GM19239 (cell line): Measurements from ENCODE around the gene TMPRSS5.
"Not testable (repeated sequence)": the region's sequence is repeated elsewhere in the genome, so short reads cannot be mapped to it uniquely, and the experiment has no call there.

Source experiments
- DNase-seq: peaks from one replicate; pipeline ENCODE4 v3.0.0; 2011; ENCODE audit warnings: low spot score; ENCODE audit not compliant: insufficient read length
- FAIRE-seq: peaks from 2 replicates; lab custom pipeline; 2011; peaks lifted over from hg19 to GRCh38; lab: Jason Lieb, UNC

Gene TMPRSS5

DNA sequence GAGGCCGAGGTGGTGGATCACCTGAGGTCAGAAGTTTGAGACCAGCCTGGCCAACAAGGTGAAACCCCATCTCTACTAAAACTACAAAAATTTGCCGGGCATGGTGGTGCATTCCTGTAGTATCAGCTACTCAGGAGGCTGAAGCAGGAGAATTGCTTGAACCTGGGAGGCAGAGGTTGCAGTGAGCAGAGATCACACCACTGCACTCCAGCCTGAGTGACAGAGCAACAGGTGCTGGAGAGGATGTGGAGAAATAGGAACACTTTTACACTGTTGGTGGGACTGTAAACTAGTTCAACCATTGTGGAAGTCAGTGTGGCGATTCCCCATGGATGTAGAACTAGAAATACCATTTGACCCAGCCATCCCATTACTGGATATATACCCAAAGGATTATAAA, 34.2 kb downstream of the TMPRSS5 start:
- not testable (repeated sequence) for DNase-seq, FAIRE-seq

DNA sequence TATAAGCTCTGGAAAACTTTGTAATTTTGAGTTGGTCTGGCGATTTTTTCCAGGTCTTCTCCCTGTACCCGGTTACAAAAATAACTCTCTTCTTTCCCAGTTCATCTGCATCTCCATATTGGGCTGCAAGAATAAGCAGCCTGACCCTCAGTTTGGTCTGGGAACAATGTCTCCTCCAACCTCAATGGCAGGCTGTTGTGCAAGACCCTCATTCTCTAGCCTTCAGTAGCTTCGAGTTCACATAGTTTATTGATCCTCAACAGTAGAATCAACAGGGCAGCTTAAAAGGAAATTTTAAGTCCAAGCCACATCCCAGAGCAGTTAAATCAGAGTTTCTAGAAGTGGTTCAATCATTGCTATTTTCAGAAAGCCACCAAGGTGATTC, 35.3 kb downstream of the TMPRSS5 start:
- no peak for FAIRE-seq

DNA sequence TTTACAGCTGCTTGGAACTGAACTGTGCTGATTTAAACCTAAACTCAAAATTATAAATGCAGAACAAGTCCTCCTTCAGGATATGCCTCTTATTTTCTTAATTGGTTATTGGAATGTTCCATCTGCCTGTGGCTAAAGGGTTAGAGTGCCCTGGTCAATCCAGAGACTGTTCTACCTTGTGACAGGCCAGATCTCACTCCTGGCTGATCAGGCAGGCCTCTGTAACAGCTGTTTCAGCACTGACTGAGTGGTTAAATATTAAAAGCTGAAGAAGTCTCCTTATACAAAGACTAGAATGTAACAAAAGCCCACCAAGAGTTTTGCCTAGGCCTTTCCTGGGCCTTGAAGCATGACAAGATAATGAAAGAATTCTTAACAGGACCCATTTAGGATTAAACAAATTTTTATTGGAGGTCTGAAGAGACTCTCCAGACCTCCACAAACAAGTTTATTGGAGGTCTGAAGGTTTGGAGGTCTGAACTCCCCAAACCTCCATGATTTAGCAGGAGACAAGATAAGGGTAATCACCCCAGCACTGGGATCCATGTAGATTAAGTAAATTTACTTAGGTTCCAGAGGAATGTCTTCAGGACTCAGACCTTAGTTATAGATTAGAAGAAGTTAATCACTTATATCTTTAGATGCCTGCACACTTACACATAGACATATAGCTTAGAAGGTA, 35.8 kb downstream of the TMPRSS5 start:
- DNase-seq (no peak), FAIRE-seq (no peak)

More for the DNA sequence above, 35.3 kb downstream of the TMPRSS5 start:
- DNase-seq, result no peak

DNA sequence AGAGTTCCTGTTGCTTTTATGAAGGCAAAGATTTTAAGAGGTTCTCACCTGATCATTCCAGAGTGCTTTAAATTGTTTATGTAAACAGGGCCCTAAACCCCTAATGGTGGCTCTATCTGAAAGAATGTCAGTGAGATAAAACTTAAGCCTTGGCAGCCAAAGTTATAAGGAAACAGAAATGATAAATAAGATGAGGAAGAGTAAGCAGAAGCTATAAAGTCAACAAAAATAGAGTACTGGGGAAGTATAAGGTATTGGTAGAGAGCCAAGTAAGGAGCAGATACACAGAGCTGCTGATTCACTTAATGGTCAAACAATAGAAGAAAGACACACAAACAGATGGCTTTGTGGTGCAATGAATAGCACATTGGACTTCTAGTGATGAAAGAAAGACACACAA, 37.9 kb downstream of the TMPRSS5 start:
- DNase-seq, result no peak
- FAIRE-seq, result no peak

DNA sequence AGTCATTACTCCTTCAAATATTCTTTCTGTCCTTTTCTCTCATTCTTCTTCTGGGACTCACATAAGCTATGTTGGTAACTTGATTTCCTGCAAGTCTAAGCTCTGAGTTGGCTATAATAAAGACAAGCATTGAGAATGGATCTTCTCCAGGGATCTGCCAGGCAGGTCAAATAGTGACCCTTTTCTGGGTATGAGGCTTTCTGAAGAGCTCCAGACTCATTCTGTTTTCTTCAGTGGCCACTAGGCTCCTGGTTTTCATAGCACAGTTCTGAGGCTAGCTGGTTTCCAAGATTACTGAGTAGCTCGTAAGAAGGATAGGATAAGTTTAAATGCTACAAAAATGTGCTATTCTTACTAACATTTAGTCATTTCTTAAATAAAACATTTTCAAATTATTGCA, 38.3 kb downstream of the TMPRSS5 start:
- no peak for FAIRE-seq
- no peak for DNase-seq

DNA sequence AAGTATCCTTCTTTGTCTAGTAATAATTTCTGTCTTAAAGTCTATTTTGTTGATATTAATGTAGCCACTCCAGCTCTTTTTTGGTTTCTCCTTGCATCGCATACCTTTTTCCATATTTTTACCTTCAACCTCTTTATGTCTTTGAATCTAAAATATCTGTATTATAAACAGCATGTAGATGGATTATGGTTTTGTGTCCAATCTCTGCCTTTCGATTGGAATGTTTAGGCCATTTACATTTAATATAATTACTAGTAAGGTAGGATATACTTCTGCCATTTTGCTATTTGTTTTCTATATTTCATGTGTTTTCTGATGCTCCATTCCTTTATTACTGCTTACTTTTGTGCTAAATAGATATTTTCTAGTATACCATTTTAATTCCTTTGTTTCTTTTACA, 39.5 kb downstream of the TMPRSS5 start:
- FAIRE-seq, result no peak
- DNase-seq, result no peak

DNA sequence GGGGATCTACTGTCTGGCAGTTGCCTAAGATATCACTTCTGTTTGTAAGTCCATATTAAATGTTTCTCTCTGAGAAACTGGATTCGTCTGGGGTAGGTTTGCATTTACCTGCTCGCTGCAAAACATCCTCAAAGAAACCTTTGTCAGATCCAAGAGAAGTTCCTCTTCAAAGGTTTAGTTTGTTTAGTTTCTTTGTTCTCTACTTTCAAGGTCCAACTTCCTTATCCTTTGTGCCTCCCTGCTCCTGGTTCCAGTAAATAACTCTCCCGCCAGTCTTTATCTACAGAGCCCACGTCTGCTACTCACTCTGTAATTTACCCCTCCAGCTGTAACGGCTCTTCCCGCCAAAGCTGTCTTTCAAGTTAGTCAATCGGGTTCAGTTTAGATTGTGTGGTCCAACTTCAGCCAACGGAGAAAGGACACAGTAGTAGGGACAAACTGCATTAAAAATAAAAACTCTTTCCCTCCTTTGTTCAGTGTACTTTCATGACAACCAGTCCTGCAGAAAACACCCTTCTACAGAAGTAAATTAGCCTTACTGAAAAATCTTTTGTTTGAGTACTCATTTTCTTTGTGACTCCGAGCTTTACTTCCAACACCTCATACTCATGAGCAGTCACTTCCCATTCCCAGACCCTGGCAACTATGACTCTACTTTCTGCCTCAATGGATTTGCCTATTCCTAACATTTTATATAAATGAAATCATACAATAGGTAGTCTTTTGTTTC, 41.0 kb downstream of the TMPRSS5 start:
- no peak for DNase-seq
- no peak for FAIRE-seq

DNA sequence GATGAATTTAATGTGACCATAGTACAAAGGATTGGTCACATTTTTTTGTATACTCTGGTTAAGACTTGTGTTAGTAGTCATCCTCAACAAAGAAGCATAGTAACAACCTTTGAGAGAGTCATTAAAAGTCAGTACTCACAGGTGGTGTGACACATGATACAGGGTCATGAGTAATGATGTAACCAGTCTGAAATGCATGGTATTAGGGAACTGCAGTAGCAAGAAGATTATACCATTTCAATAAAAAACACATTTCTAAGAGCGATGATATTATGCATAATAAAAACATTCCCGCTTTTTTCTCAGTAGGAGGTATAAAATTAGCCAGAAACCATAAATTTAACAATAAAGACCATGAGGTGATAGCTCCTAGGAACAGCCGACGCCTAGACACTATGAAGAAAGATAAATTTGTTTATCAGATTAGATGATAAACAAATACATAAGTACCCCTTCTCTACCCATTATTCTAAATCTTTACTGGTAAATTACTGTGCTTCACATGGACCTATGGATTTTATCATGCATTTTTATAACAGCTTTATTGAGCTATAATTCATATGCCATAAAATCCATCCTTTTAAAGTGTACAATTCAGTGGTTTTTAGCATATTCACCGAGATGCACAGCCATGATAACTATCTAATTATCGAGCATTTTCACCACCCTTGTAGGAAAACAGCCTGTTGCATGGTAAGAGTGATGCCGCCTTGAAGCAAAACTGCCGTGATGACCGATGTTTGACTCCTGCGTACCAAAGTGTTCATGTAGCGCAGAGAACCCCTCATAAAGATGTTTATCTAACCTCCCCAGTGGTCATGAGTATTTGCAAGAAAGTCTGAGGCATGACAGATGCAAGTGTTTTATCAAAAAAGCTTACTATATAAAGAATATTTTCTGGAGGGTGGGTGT, 41.8 kb downstream of the TMPRSS5 start:
- DNase-seq (no peak), FAIRE-seq (no peak)

DNA sequence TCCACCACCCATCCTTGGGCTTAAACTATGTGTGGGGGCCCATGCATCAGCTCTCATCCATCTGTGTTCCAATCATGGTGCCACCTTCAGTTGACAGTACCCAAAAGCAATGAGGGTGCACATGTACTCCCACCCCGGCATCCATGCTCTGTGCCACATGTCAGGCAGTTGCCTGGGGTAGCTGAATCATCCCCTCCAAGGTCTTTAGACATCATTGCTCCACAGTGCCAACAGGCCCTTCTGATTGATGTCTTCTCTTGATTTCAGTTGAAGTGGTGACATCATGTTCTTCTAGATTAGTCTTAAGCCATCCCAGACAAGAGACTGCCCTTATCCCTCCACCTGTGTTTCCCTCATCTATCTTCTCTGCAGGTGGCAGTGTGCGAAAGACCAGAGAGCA, 42.5 kb downstream of the TMPRSS5 start:
- no peak for FAIRE-seq
- no peak for DNase-seq

DNA sequence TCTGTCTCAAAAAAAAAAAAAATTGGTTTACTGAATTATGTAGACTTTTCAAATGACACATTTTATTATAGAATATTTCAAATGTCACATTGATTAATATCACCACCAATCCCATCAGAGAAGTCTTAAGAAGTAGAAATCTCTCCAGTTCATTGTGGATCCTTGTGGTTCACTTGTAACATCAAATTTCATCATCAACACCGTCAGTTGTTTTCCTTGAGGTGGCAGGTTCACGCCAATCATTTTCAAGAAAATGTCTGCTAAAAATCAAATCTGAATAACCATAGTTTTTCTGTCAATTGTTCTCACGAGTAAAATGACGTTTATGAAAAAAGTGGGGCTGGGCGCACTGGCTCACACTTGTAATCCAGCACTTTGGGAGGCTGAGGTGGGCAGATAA, 50.3 kb downstream of the TMPRSS5 start:
- DNase-seq, result no peak
- no peak for FAIRE-seq

DNA sequence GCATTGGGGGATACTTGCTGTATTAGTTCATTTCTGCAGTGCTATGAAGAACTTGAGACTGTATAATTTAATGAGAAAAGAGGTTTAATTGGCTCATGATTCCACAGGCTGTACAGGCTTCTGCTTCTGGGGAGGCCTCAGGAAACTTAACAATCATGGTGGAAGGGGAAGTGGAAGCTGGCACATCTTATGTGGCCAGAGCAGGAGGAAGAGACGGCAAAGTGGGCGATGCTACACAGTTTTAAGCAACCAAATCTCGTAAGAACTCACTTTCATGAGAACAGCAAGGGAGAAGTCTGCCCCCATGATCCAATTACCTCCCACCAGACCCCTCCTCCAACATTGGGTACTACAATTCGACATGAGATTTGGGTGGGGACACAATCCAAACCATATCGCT, 55.1 kb downstream of the TMPRSS5 start:
- FAIRE-seq (no peak), DNase-seq (no peak)

DNA sequence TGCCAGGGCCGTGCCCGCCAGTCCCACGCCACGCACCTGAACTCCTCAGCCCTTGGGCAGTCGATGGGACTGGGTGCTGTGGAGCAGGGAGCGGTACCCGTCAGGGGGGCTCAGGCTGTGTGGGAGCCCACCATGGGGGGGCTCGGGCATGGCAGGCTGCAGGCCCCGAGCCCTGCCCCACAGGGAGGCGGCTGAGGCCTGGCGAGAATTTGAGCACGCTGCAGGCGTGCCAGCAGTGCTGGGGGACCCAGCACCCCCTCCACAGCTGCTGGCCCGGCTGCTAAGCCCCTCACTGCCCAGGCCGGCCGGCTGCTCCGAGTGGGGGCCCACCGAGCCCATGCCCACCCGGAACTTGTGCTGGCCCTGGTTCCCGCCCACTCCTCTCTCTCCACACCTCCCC, 56.8 kb downstream of the TMPRSS5 start:
- no peak for DNase-seq
- no peak for FAIRE-seq

DNA sequence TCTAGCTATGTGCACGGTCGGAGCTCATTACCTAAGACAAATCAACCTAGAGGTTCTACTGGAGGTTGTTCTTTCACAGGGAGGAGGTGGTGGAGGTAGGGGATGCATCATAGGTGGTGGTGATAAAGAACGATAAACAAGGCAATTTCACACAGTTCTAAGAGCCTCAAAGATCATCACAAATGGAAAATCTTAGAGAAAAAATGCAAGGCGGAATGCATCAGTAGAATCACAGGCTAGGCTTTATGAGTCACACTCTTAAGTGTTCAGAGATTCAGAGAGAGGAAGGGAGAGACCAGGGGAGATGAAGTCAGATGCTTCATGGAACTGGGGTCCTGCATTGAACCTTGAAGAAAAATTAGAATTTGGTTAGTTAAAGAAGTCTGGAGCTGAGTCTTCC, 58.3 kb downstream of the TMPRSS5 start:
- DNase-seq (no peak), FAIRE-seq (no peak)

DNA sequence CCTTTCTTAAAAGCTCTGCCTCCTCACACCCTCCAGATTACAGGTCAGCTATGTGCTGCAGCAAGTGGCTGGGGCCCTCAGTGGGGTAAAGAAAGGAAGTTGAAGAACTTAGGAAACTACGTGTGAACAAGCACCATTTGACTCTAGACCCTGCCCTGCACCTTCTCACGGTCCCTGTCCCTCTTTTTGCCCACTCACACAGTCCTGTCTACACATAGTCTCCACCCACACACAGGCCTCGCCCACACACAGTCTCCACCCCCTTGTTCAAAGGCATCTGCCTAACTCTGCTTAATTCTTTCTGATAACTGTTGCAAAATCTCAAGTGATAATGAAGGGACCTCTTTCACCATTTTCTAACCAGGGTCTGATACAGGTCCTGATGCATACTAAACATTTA, 59.0 kb downstream of the TMPRSS5 start:
- FAIRE-seq (no peak), DNase-seq (no peak)

DNA sequence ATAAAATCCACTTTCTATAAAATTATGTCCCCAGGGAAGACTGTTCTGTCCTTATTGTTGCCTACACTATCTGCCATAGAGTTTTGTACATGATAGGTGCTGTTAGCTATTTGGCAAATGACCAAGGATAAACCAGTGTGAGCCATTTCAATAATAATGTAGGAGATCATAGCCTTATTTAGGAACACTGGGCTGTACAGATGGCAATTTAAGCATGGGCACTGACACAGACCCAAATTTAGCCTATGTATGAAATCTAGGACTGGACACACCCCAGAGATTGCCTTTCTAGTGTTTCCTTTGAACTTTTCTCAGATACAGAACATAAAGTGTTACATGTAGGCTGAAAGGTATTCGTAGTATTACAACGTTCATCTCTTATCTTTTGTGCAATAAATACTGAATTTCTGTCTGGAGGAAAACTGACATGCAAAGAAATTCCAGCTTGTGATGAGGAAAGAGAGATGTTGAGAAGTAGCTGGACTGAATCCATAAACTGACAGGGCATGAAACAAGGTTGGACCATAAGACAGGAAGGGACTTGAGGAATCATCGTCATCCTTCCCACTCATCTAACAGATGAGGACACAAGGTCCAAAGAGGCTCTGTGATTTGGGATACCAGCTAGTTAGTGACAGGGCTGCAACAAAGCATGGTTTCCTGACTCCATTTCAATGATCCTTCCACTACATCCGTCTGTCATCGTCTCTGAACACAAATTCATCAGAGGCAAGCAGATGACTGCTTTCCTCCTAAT, 60.3 kb downstream of the TMPRSS5 start:
- DNase-seq, result no peak
- no peak for FAIRE-seq

DNA sequence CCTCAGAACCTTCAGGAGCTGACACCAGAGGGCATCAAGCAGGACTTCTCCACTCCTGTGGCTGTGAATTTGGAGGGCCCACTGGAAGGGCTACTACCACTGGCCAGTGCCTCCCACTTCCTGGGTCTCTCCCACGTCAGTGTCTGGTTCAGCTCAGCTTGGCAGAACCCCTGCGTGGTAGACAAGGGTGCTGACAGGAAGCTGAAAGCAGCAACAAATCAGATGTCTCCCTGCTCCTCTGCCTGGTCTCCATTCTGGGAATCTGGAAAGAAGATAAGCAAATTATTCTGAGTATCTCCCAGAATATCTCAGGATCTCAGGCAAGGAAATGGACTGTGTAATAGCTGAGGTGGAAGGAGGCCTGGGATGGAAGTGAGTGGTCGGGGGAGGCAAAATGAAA, 61.5 kb downstream of the TMPRSS5 start:
- DNase-seq (no peak), FAIRE-seq (no peak)

DNA sequence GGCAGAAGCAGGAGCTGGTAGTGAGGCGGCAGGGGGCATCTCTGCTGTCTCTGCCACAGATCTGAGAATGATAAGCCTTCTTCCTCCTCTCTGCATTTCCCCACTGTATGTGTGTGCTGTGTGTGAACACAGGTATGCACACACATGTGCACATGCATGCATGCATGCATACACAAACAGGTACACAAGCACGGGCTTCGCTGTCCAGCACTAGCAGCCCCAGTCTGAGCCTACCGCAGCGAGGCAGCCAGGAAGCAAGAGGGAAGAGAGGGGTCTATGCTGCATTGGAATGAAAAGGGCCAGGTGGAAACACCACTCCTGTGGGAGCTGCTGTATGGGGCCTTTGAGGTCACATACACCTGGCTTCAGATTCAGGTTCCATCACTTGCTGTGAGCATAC, 62.4 kb downstream of the TMPRSS5 start:
- FAIRE-seq (no peak), DNase-seq (no peak)

DNA sequence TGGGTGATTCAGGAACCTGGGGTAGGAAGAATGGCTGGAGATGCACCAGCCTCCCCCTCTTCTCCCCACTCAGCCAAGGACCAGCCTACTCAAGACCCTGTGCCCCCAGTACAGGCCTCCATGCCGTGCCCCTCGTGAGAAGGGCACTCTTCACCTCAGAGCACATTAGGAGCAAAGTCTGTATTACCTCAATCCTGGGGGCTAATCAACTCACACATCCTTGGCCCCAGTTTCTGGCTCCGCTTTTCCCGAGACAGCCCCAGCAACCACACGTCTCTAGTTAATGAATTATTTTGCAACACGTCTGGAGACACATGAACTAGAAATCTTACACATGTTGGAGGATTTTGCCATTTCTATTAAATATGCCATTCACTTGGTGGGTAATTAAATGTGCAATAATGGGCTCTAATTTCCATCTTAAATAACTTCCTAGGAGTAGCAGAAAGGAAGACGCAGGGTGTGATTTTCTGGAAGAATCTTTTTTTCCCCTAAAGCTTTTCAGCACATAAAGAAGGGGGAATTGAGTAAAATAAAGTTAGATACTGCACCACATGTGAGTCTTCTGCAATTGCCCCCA, 63.0 kb downstream of the TMPRSS5 start:
- FAIRE-seq (no peak), DNase-seq (no peak)

DNA sequence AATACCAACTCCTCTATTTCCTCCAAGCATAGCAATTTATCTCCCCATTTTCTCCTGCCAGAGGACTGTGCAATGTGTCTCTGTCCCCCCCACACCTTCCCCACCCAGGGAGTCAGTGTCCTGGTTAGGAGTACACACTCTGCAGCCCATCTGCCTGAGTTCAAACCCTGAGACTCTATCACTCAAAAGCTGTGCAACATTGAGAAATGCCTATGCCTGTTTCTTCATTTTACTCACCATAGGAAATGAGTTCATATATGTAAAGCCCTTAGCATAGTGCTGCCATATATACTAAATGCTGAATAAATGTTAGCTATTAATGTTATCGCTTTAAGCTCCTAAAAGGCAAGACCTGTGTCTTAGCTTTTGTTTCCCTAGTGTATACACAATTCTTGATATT, 64.0 kb downstream of the TMPRSS5 start:
- DNase-seq (no peak), FAIRE-seq (no peak)

DNA sequence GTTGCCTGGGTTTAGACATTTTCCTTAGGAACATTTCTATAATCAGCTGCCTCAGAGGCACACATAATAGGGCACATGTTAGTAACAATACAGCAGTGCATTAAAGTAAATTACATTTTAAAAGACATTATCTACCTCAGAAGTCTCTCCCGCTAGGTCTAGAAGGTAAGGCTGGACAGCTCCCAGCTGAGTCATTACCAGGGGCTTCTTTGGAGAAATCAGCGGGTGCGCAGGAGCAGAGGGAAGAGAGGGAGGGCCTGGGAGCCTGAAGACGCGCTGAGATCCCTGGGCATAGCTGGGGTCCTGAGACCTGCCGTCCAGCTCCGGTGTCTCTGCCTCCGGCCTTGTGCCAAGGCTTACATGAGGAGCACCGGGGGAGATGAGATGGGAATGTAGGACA, 67.7 kb downstream of the TMPRSS5 start:
- no peak for DNase-seq
- FAIRE-seq, result no peak
